CD14-positive monocyte (primary cell): ENCODE results near the gene PKIB. TPM values are rescaled to one million over a fixed set of nuclear protein-coding genes. Genes with fewer than 3 reads are reported as not detected.

Experiments
- DNase-seq, 3 donors: peaks; one replicate each; pipeline ENCODE4 v3.0.0-alpha.2; 2011 to 2022
- H2AFZ ChIP-seq: 2 replicates; pipeline ENCODE4 v1.6.0; 2012; ENCODE audit warnings: mild to moderate bottlenecking, low read depth, low read length, inconsistent platforms; ENCODE audit not compliant: insufficient read depth, poor library complexity, severe bottlenecking
- H3K27ac ChIP-seq, 2 donors: 1 replicate in 1 of 2; 2 replicates in 1 of 2; pipeline ENCODE4 v1.5.1; 2012 to 2013; ENCODE audit warnings: low read length in 2 of 2, control low read depth in 1 of 2, inconsistent platforms in 1 of 2, low read depth in 1 of 2, mild to moderate bottlenecking in 1 of 2
- H3K27me3 ChIP-seq, 2 donors: one replicate each; pipeline versions ENCODE4 v1.6.0 to v1.6.1; 2011 to 2013; ENCODE audit warnings: low read length in 2 of 2; ENCODE audit not compliant: control insufficient read depth in 2 of 2, insufficient read depth in 2 of 2
- H3K36me3 ChIP-seq, 2 donors: replicated peaks in 1 of 2; 1 replicate in 1 of 2; 2 replicates in 1 of 2; pipeline versions ENCODE4 v1.5.1 to v1.6.1; 2012 to 2013; ENCODE audit warnings: low read length in 2 of 2, control low read depth in 1 of 2, inconsistent platforms in 1 of 2, mild to moderate bottlenecking in 1 of 2; ENCODE audit not compliant: insufficient read depth in 2 of 2, control insufficient read depth in 1 of 2
- H3K4me1 ChIP-seq, 2 donors: 1 replicate in 1 of 2; 2 replicates in 1 of 2; pipeline versions ENCODE4 v1.5.1 to v1.6.1; 2012 to 2013; ENCODE audit warnings: low read length in 2 of 2, control low read depth in 1 of 2, inconsistent platforms in 1 of 2, mild to moderate bottlenecking in 1 of 2, moderate library complexity in 1 of 2; ENCODE audit not compliant: insufficient read depth in 2 of 2, control insufficient read depth in 1 of 2
- H3K4me2 ChIP-seq: replicated peaks from 2 replicates; pipeline ENCODE3; 2012; ENCODE audit warnings: low read length, moderate library complexity, mild to moderate bottlenecking; ENCODE audit not compliant: poor library complexity, severe bottlenecking; ENCODE audit errors: extremely low read depth
- H3K4me3 ChIP-seq, 3 experiments: fragments of 200-600 bp in 1 of 3; sonication (generic) in 1 of 3; replicated peaks in 1 of 3; 1 replicate in 2 of 3; 2 replicates in 1 of 3; pipeline ENCODE4 v1.5.1; 2011 to 2013; ENCODE audit warnings: low read length in 3 of 3, mild to moderate bottlenecking in 3 of 3, control low read depth in 2 of 3, low read depth in 2 of 3, inconsistent platforms in 1 of 3, moderate library complexity in 1 of 3
- H3K79me2 ChIP-seq: 2 replicates; pipeline ENCODE4 v1.6.0; 2012; ENCODE audit warnings: mild to moderate bottlenecking, control low read depth, inconsistent platforms, low read length, moderate library complexity; ENCODE audit not compliant: insufficient read depth
- H3K9ac ChIP-seq: 2 replicates; pipeline ENCODE4 v1.6.0; 2017; ENCODE audit warnings: low read length, mild to moderate bottlenecking; ENCODE audit not compliant: insufficient read depth, poor library complexity, severe bottlenecking
- H3K9me3 ChIP-seq, 2 donors: replicated peaks in 1 of 2; 1 replicate in 1 of 2; 2 replicates in 1 of 2; pipeline versions ENCODE4 v1.5.1 to v1.6.1; 2012 to 2013; ENCODE audit warnings: low read length in 2 of 2, control low read depth in 1 of 2; ENCODE audit not compliant: control insufficient read depth in 1 of 2, insufficient read depth in 1 of 2
- H4K20me1 ChIP-seq: 2 replicates; pipeline ENCODE4 v1.6.0; 2012; ENCODE audit warnings: mild to moderate bottlenecking, low read length, control low read depth, moderate library complexity; ENCODE audit not compliant: insufficient read depth
- H3K27ac Mint-ChIP-seq, 7 donors: one replicate each; pipeline ENCODE4 v1.8.0; 2020; ENCODE audit warnings: mild to moderate bottlenecking in 7 of 7, mixed read lengths in 7 of 7, moderate library complexity in 6 of 7, inconsistent platforms in 2 of 7
- H3K27me3 Mint-ChIP-seq, 3 donors: one replicate each; pipeline ENCODE4 v1.8.0; 2021 to 2022; ENCODE audit warnings: low read depth in 3 of 3, mild to moderate bottlenecking in 3 of 3, mixed read lengths in 3 of 3, moderate library complexity in 3 of 3, inconsistent platforms in 1 of 3
- H3K36me3 Mint-ChIP-seq, 2 donors: one replicate each; pipeline ENCODE4 v1.8.0; 2020; ENCODE audit warnings: mixed read lengths in 2 of 2, inconsistent platforms in 1 of 2, mild to moderate bottlenecking in 1 of 2
- H3K4me1 Mint-ChIP-seq: one replicate; pipeline ENCODE4 v1.8.0; 2020; ENCODE audit warnings: mild to moderate bottlenecking, mixed read lengths
- H3K4me3 Mint-ChIP-seq, 2 donors: one replicate each; pipeline ENCODE4 v1.8.0; 2020; ENCODE audit warnings: mild to moderate bottlenecking in 2 of 2, mixed read lengths in 2 of 2, moderate library complexity in 1 of 2
- H3K9me3 Mint-ChIP-seq, 7 donors: one replicate each; pipeline ENCODE4 v1.8.0; 2020 to 2022; ENCODE audit warnings: mixed read lengths in 7 of 7, mild to moderate bottlenecking in 6 of 7, moderate library complexity in 6 of 7, inconsistent platforms in 2 of 7
- CTCF ChIP-seq: fragments of 200-600 bp; IDR thresholded peaks from one replicate; pipeline ENCODE4 v1.8.0; 2022; ENCODE audit warnings: antibody characterized with exemption, mild to moderate bottlenecking
- WGBS: methylation state at CpG from one replicate; pipeline ENCODE4 v1.1.5; 2013; ENCODE audit warnings: missing lambda C conversion rate; ENCODE audit not compliant: insufficient coverage; 5-methylcytosine and 5-hydroxymethylcytosine counted together
- intact Hi-C, 2 donors: fragments of 100-400 bp; cut with micrococcal nuclease; formaldehyde crosslinking; loops; one replicate each; pipeline versions ENCODE4 v1.15.0 to v1.15.1; 2023
- polyA plus RNA-seq, 3 donors: library from polyadenylated mRNA; depleted of rRNA in 1 of 3; unstranded in 2 of 3; stranded (reverse) in 1 of 3; fragments of 300-500 nt in 2 of 3; fragments of >200 nt in 1 of 3; fragmentation: Illumina TruSeq in 2 of 3; gene quantifications; 1 replicate in 2 of 3; 2 replicates in 1 of 3; pipeline ENCODE4 v1.2.3, GENCODE V29; 2012 to 2021

The PKIB gene
- polyA plus RNA-seq, 3 donors: 1.3 to 2.0 (median 1.4) TPM

- no peaks in the 10 kb centered on the region for H3K4me1 ChIP-seq
- no peaks in the 10 kb centered on the region for H3K4me1 Mint-ChIP-seq
- H3K27me3 Mint-ChIP-seq: peaks cover 0 to 2% (median 2%) of the 10 kb centered on the region in 3 donors
- H3K9ac ChIP-seq: no peak overlapping the region
- no peak overlapping the region for H3K4me3 ChIP-seq
- no peaks in the 10 kb centered on the region for H3K79me2 ChIP-seq
- no peaks in the 10 kb centered on the region for H3K9me3 ChIP-seq
- H3K36me3 Mint-ChIP-seq: no peaks in the 10 kb centered on the region
- no peak for TF ChIP-seq CTCF
- H3K4me3 Mint-ChIP-seq: no peak overlapping the region
- no peak overlapping the region for H2AFZ ChIP-seq
- no CpG with 5 or more reads among the region's 1 CpG for WGBS
- H3K9me3 Mint-ChIP-seq: peaks cover 0 to 3% (median under 1%) of the 10 kb centered on the region in 7 donors
- no peak overlapping the region for H3K27ac ChIP-seq
- intact Hi-C loops: no loop called here
- H3K27me3 ChIP-seq: no peaks in the 10 kb centered on the region
- no peak for DNase-seq
- no peak overlapping the region for H3K27ac Mint-ChIP-seq
- no peaks in the 10 kb centered on the region for H3K36me3 ChIP-seq
- no peaks in the 10 kb centered on the region for H4K20me1 ChIP-seq
- H3K4me2 ChIP-seq: no peak overlapping the region
Observed at GRCh38 chr6:122697458-122697857, 87.3 kb downstream of the PKIB start.

GRCh38 chr6:122701666-122702065 lies 91.5 kb downstream of the PKIB start:
- Mint-ChIP-seq H3K27me3 (peaks cover 0 to 7% (median 2%) of the 10 kb centered on the region in 3 donors), H3K4me3 (no peak overlapping the region), H3K36me3 (no peaks in the 10 kb centered on the region), H3K27ac (no peak overlapping the region), H3K9me3 (peaks cover 0 to 7% (median 0%) of the 10 kb centered on the region in 7 donors), H3K4me1 (no peaks in the 10 kb centered on the region)
- Histone ChIP-seq H3K27ac (no peak overlapping the region), H3K9me3 (no peaks in the 10 kb centered on the region), H3K4me3 (no peak overlapping the region), H3K4me1 (no peaks in the 10 kb centered on the region), H3K79me2 (no peaks in the 10 kb centered on the region), H3K9ac (no peak overlapping the region), H3K36me3 (no peaks in the 10 kb centered on the region), H4K20me1 (no peaks in the 10 kb centered on the region), H3K4me2 (no peak overlapping the region), H3K27me3 (no peaks in the 10 kb centered on the region), H2AFZ (no peak overlapping the region)
- 100% methylated on average over 1 of the region's 1 CpG for WGBS
- no peak for TF ChIP-seq CTCF
- no peak for DNase-seq
- intact Hi-C loops: no loop called here
